Amniotic stem cell (primary cell): ENCODE data around the gene AARS2.

Experiments used
- DNase-seq: peaks from one replicate; lab custom pipeline; 2025; lab: John Stamatoyannopoulos, UW

AARS2 gene

GRCh38 chr6:44300292-44300823 is 12.8 kb downstream of the AARS2 start:
- DNase-seq, result no peak

- DNase-seq, result no peak
Measured at GRCh38 chr6:44298864-44299263, 14.3 kb downstream of the AARS2 start.

- no peak for DNase-seq
Measured at GRCh38 chr6:44298055-44298803, 14.9 kb downstream of the AARS2 start.

GRCh38 chr6:44297063-44298038 is 15.8 kb downstream of the AARS2 start:
- no peak for DNase-seq

DNA sequence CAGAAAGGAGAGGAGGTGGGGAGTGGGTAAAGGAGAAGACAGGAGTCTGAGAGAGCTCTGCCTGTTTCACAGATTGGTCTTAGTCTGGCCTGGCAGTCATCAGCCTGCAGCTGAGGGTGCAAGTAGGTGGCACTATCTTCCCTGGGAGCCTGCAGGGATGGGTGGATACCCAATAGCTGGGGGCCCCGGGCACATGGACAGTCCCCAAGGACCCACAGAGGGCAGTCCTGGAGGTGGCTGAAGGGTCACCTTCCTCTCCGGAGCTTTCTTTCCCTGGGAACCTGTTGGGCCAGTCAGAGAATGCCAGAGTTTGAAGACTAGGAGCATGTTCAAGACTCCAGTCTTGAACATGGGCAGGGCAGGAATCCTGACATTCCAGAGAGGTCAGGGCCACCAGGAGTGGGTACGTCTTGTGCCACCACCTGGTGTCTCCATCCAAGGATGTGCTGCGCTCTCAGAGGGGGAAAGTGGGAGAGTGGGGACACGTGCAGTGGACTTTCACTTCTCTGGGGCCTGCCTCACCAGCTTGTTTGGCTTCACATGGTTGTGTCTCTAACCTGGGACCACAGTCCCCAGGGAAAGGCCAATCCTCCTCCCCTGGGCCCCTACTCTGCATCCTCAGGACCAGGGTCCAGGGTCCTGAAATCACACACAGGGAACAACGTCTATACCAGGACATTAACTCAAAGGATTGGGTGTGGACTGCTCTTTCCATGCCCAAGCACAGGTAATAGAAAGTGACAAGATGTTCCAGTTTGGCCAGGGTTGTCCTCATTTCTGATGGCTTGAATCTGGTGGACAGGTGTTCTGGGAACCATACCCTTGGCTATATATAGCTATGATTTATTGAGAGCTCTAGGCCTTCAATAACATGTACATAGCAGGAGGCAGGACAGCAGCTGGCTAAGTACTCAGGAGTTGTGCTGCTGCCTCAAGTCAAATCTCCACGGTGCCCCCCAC is 18.0 kb downstream of the AARS2 start:
- no peak for DNase-seq

GRCh38 chr6:44292661-44293365 is 20.3 kb downstream of the AARS2 start:
- DNase-seq, result no peak

DNA sequence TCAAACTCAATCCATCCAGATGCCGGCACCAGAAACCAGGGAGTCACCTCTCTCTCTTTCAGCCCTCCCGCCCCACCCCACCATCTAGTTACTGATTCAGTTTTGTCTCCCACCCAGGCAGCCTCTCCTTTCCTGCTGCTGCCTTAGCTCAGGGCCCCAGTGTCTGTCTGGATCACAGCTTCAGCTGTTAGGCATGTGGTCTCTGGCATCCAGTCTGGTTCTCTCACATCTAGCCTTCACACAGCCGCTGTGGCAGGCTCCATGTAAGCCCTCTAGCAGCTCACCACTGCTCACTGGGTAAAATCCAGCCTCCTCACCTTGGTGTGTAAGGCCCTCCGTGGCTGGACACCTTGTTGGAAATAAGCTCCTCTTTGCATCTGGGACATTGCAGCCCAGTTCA is 21.3 kb downstream of the AARS2 start:
- no peak for DNase-seq

GRCh38 chr6:44289726-44290260 is 23.4 kb downstream of the AARS2 start:
- no peak for DNase-seq

GRCh38 chr6:44286747-44287146 is 26.4 kb downstream of the AARS2 start:
- no peak for DNase-seq

DNA sequence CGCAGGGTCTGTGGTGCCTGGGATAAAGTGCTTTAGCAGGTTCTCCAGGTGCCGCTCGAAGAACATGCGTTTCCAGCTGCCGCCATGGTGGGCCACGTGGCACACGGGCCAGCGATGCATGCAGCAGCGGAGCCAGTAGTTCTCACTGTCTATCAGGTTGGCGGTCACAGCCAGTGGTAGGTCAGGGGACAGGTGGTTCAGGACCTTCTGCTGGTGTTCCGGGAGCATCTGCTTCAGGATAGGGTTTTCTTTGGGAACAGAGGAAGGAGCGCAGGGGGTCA is 26.9 kb downstream of the AARS2 start:
- no peak for DNase-seq

DNA sequence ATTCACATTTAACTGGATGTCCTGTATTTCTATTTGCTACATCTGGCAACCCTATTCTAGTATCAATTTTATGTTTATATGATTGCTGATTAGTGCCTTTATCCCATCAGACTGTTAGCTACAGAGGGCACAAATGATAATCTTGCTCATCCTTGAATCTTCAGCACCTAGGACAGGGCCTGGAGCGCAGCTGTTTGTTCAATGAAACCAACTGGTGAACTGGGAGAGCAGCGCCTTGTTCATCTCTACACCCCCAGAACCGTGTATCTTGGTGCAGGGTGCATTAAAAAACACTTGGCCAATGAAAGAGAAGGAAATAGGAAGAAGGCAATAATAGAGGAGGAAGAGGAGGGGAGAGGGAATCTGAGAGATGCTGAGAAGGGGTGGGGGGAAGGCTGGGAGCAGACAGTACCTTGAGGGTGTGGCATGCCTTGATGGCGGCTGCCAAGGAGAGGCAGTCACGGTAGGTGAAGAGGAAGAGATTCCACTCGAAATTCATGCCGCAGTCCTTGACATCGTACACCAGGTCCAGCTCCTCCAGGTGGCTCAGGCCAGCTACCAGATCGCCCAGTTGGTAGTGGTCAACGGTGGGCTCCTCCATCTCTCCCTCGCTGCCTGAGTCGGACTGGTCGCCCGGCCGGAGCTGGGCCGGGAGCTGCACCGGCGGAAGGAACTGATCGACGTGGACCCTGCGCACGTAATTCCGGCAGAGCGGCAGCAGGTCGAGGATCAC is 27.4 kb downstream of the AARS2 start:
- DNase-seq, result no peak

GRCh38 chr6:44284867-44285266 is 28.3 kb downstream of the AARS2 start:
- DNase-seq, result no peak

GRCh38 chr6:44284121-44284520 is 29.0 kb downstream of the AARS2 start:
- DNase-seq, result no peak

DNA sequence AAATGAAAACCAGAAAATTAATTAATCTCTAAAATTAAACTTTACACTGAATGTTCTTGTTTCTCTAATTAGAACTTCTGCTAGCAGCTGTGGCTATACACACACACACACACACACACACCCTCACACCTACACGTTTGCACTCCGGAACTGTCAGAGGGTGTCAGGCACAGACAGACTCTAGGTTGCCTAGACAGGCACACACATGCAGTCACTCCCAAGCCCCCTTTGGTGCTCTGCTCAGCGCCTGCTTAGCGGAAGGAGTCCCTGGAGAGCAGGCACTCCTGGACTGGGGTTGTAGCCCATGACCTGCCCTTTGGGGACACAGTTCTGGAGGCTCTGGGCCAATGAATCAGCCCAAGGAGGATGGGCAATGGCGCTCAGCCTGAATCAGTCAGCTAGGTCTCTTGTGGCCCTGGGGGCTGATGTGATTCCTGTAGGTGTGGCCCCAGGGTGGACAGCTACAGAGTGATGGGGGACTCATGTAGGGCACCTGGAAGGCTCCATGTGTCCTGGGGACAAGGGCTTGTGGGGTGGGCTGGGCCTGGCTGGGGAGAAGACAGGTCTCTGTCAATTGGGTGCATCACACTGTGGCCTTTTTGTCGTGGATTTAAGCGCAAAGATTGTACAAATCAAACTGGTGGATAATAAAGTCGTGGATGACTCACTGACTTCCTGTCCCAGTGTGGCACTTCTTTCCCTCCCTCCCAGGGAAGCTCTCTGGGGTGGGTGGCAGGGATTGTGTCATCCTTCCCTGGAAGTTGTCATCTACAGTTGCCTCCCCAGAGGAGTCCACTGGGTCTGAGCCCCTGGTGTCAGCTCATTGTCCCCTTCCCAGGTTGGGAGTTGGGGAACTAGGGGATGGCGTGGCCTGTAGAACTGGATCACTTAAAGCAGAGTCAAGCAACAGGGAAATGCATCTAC is 34.1 kb downstream of the AARS2 start:
- no peak for DNase-seq

- DNase-seq, result no peak
Measured at GRCh38 chr6:44278315-44278714, 34.8 kb downstream of the AARS2 start.

DNA sequence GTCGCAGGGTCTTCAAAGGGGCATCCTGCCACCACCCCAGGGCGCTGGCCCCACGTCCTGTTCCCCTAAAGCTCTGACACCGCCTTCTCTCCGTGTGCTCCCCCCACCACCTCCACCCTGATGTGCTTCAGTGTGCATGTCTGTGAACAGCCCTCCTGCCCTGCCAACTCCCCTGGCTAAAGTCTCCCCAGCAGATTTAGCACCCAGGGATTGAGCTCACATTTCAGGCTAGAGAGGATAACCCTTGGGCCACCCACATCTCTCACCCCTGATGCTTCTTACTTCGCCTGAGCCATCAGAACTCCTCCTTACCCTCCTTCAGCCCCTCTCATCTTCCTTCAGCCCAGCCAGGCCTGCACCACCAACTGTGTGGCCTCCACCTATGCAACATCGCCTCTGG is 35.4 kb downstream of the AARS2 start:
- DNase-seq, result no peak

DNA sequence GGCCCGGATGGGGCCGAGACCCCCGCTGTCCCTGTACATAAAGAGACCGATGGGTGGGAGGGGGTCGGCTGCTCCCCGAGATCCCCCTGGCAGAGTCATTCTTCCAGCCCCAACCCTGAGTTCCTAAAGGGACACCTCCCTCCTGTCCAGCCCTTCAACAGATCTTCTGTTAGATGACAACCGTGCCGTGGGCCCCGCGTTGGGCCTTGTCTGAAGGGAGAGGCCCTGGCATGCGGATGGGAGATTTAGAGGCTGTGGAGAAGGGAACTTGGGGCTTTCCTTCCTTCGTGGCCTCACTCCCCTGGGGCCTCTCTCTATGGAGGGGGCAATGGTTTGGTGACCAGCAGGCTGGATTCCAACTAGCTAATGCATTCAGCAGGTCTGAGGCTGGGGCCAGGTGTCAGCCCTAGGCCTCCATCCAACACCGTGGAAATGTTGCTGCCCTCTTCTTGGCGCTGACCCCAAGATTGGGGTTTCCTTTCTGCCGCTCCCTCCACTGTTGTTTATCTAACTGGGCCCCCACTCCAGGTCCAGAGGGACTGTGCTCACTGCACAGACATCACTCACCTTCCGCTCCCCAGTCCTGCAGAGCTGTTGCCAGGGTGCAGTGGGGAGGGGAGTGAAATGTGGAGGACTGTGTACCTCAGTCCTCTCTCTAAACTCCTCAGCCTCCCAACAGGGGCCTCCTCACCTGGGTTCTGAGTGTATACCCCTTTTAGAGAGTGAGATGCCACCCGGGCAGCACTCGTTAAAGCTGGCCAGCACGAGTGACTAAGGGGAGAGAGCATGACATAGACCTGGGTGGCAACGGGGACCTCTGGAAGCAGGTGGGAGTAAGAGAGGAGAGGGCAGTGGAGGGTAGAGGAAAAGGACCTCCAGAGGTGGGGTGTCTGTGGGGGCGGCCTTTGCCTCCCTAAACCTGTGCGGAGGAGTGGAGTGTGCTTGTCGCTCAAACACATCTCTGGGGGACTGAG is 36.2 kb downstream of the AARS2 start:
- no peak for DNase-seq
